ENCODE data around the gene LAMA1. TPM values are rescaled to one million over a fixed set of nuclear protein-coding genes. Genes with fewer than 3 reads are reported as not detected.
"Not testable (repeated sequence)": the region's sequence is repeated elsewhere in the genome, so short reads cannot be mapped to it uniquely, and the experiment has no call there.

The LAMA1 gene
- total RNA-seq, 1 experiment from 2014 or later, result 4.4 TPM

GRCh38 chr18:6949800-6950586 lies 167.6 kb downstream of the LAMA1 start:
- DNase-seq (ENCODE audit: low read depth), result no peak

- DNase-seq (ENCODE audit: low read depth), result no peak
Measured at GRCh38 chr18:6948281-6949055, 169.1 kb downstream of the LAMA1 start.

- no peak for DNase-seq (ENCODE audit: low read depth)
Measured at GRCh38 chr18:6947338-6948030, 170.1 kb downstream of the LAMA1 start.

DNA sequence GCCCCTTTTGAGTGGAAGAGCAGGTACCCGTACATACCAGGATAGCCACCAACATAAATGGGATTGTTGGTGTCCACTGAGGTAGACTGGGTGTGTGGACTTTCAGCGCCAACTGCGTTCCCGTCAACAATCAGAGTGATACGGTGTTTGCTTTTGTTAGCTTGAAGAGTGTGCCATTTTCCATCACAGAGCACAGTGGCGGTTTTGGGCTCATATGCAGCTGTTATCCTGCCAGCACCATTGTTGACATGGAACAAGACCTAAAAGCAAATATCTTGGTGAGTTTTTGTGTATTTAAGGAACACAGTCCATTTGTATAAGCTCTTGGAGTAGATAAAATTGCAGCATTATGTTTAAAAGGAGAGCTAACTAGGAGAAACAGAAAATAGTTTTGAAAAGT lies 174.5 kb downstream of the LAMA1 start:
- no peak for DNase-seq (ENCODE audit: low read depth)

GRCh38 chr18:6942742-6943141 lies 174.9 kb downstream of the LAMA1 start:
- DNase-seq (ENCODE audit: low read depth), result no peak

- DNase-seq (ENCODE audit: low read depth), result no peak
Measured at GRCh38 chr18:6941996-6942395, 175.6 kb downstream of the LAMA1 start.

DNA sequence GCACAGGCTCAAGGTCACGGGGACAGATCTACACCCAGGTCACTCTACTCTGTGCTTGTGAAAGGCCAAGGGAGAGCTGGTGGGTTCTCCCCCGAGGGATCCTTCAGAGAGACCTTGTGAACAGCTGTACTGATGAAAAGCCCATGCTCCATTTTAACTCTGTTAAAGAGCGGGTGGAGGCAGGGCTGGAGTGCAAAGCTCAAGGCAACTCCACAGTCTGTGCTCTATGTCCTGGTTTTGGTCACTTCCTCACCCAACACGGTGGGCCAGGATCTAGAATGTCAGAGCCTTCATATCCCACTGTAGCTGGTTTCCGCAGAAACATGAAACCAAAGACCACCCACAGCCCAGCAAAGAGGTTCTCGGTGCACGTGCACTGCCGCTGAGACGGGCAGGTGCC lies 177.1 kb downstream of the LAMA1 start:
- no peak for DNase-seq (ENCODE audit: low read depth)

DNA sequence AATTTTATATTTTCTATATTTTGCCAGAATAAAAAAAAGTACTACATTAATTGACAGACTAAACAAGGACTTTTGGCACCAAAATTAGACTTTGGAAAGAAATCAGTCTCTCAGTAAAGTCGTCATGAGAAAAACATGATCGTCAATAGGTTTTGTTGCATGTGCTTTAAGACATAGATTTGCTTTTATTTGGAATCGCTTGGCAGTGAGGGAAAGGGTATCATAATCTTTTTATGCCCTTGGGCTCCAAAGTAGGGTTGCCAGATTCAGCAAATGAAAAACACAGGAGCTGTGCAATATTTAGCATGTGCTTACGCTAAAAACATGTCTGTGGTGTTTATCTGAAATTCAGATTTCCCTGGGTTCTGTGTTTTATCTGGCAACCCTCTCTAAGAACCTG lies 177.6 kb downstream of the LAMA1 start:
- DNase-seq (ENCODE audit: low read depth), result no peak

DNA sequence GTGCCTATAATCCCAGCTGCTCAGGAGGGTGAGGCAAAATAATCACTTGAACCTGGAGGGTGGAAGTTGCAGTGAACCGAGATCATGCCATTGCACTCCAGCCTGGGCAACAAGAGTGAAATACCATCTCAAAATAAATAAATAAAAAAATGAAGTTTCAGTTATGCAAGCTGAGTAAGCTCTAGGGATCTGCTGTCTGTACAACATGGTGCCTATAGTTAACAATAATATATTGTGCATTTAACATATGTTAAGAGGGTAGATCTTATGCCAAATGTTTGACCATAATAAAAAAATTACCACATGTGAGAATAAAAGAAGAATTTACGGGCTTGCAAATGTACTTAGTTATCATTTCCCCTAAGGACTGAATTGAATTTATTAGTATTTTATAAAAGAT lies 179.2 kb downstream of the LAMA1 start:
- not testable (repeated sequence) for DNase-seq (ENCODE audit: low read depth)

- DNase-seq (ENCODE audit: low read depth), result no peak
Measured at GRCh38 chr18:6938003-6938402, 179.6 kb downstream of the LAMA1 start.

DNA sequence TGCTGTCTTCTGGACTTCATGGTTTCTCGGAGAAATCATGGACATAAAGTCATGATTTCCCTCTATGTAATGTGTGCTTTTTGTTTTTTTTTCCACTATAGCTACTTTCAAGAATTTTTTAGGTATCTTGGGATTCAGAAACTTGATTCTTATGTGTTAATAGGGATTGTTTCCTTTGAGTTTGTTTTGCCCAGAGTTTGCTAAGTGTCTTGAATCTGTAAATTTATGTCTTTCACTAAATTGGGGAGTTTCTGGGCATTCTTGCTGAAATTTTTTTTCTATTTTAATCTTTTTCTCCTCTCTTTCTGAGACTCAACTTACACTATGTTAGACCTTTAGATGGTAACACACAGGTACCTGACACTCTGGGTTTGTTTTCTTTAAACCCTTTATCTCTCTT lies 182.7 kb downstream of the LAMA1 start:
- no peak for DNase-seq (ENCODE audit: low read depth)

DNA sequence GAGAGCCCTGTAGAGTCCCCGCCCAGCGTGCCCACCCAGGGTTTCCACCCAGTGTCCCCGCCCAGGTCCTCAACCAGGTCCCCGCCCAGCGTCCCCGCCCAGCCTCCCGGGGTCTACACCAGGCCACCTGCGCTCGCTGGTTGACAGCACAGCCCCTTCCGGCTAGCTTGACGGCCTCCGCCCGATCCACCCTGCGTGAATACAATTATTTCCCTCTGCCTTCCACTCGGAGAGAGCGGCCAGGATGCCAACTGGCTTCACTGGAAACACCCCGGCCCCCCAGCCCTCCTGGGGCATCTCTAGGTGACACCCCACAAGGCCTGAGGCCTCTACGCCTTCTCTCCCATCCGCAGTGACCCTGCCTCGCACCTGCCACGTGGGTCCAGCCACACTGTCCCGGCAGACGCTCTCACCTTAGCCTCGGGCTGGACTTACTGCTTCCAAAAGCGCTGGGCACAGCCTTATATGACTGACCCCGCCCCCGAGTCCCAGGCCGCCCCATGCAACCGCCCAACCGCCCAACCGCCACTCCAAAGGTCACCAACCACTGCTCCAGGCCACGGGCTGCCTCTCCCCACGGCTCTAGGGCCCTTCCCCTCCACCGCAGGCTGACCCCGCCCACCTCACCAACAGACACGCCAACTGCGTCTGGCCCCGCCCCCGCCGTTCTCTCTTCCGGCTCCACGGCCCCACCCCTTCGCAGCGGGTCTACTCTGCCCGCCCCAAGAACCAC lies 188.1 kb downstream of the LAMA1 start:
- no peak for DNase-seq (ENCODE audit: low read depth)

DNA sequence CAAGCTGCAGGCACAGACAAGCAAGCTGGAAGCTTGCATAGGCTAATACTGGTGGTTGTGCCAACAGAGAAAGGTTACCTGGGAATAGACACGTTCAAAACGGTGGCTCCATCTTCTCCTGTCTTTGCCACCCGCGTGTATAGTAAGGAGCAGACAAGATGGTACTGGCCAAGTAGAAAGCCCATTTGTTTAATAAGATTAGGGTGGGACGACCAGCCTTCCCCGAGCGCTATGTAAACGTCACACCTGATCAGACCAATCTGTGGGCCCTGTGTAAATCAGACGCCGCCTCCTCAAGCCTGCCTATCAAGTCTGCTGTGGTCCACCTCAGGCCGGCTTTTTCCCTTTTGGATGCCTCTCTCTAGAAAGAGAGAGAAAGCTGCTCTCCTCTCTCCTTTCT lies 189.2 kb downstream of the LAMA1 start:
- DNase-seq (ENCODE audit: low read depth), result no peak

DNA sequence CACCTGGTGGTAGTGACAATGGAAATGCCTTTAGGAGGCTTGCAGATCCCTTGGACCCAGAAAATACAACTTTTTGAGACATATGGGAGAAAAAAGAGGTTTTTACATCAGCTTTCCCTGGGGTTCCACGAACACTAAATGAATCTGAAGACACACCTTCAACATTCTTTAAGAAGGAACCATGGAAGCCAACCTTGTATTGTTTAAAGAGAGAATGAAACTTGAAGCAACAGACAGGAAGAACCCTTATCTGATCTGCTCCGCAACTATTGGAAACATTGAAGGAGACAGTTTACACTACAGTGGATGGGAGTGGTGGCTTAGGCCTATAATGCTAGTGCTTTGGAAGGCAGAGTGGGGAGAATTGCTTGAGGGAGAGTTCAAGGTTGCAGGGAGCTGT lies 190.4 kb downstream of the LAMA1 start:
- DNase-seq (ENCODE audit: low read depth), result no peak

GRCh38 chr18:6923220-6923619 lies 194.4 kb downstream of the LAMA1 start:
- no peak for DNase-seq (ENCODE audit: low read depth)

GRCh38 chr18:6921571-6921970 lies 196.0 kb downstream of the LAMA1 start:
- DNase-seq (ENCODE audit: low read depth), result no peak

- peak; percentile 47 for DNase-seq (ENCODE audit: low read depth)
Measured at GRCh38 chr18:6920099-6920955, 197.3 kb downstream of the LAMA1 start.

DNA sequence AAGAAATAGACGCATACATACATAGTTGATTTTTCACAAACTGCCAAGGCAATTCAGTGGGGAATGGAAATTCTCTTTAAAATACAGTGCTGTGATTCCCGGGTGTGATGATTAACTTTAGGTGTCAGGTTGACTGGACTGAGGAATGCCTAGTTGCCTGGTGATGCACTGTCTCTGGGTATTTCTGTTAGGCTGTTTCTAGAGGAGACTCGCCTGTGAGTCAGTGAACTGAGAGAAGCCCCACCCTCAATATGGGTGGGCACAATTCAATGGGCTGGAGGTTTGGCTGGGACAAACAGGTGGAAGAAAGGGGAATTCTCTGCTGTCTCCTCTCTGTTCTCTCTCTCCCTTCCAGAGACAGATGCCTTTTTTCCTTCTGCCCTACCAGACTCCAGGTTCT lies 200.5 kb downstream of the LAMA1 start:
- DNase-seq (ENCODE audit: low read depth), result no peak

DNA sequence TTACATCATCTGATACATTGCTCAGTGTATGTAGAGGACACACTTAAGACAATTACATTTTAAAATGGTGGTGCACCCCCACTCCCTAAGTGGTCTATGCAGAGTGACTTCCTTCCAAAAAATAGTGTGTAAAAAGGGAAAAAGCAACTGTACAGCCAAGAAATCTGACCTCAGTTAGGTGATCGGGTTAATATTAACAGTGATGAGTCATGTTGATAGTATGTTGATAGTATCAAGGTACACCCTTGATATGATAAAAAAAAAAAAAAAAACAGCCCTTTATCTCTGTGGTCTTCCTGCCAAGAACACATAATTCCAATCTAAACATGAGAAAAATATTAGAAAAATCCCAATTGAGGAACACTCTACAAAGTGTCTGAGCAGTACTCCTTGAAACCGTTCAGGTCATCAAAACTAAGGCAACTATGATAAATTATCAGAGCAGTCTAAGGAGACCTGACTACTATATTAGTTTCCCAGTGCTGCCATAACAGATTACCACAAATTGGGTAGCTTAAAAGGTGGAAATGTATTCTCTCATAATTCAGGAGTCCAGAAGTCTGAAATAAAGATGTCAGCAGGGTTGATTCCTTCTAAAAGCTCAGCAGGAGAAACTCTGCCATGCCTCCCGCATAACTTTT lies 216.2 kb downstream of the LAMA1 start:
- no peak for DNase-seq (ENCODE audit: low read depth)

- DNase-seq (ENCODE audit: low read depth), result no peak
Measured at GRCh38 chr18:6891788-6892187, 225.8 kb downstream of the LAMA1 start.

Data from Daoy (cell line).